ENCODE results near the gene PARD3B.

Gene PARD3B

DNA sequence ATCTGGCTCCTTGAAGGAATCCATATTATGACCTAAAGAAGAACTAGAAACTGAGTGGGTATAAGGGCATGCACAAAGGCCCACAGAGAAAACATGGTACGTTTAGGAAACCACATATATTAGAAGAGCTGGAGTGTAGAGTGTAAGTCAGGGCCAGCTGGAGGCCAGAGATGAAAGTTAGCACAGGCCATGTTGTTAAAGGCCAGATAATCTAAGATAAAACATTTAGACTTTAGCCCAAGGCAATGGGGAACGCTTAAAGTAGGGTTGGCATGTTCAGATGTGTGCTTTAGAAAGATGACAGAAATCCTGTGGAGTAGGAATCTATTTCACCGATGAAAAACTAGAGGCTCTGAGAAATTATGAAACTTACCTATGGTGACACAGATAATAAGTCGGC is 907.9 kb downstream of the PARD3B start:
- Histone ChIP-seq H3K27me3 (replicated peaks; ENCODE audit: control insufficient read depth, insufficient read depth, low read length) (no peaks in the 10 kb centered on the region), H3K4me3 (replicated peaks; ENCODE audit: low read depth, low read length) (no peak overlapping the region), H3K36me3 (ENCODE audit: control insufficient read depth, insufficient read depth, low read length) (no peaks in the 10 kb centered on the region)
- no peak for DNase-seq (ENCODE audit: extremely low read depth, insufficient read length)
- TF ChIP-seq, protein P1, sequence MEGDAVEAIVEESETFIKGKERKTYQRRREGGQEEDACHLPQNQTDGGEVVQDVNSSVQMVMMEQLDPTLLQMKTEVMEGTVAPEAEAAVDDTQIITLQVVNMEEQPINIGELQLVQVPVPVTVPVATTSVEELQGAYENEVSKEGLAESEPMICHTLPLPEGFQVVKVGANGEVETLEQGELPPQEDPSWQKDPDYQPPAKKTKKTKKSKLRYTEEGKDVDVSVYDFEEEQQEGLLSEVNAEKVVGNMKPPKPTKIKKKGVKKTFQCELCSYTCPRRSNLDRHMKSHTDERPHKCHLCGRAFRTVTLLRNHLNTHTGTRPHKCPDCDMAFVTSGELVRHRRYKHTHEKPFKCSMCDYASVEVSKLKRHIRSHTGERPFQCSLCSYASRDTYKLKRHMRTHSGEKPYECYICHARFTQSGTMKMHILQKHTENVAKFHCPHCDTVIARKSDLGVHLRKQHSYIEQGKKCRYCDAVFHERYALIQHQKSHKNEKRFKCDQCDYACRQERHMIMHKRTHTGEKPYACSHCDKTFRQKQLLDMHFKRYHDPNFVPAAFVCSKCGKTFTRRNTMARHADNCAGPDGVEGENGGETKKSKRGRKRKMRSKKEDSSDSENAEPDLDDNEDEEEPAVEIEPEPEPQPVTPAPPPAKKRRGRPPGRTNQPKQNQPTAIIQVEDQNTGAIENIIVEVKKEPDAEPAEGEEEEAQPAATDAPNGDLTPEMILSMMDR (IDR thresholded peaks at IDR 0.05; ENCODE audit: insufficient read depth, low read length, poor library complexity, severe bottlenecking): no peak

DNA sequence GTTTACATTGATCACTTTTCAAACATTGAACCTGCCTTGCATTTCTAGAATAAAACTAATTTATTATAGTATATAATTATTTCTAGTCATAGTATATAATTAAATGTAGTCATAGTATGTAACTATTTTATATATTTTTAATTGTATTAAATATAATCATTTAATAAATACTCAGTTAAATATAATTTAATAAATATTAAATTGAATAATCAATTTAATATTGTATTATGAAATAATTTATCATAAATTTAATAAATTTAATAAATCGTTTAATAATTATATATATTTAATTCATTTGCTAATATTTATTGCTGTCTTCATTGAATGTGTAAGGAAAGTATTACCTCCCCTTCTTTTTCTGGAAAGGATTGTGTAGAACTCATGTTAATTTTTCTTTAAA is 911.4 kb downstream of the PARD3B start:
- TF ChIP-seq, protein P1 (IDR thresholded peaks at IDR 0.05; ENCODE audit: insufficient read depth, low read length, poor library complexity, severe bottlenecking): no peak
- Histone ChIP-seq H3K27me3 (replicated peaks; ENCODE audit: control insufficient read depth, insufficient read depth, low read length) (no peaks in the 10 kb centered on the region; the same call in 1 of the 2 replicates), H3K4me3 (replicated peaks; ENCODE audit: low read depth, low read length) (no peak overlapping the region), H3K36me3 (ENCODE audit: control insufficient read depth, insufficient read depth, low read length) (no peaks in the 10 kb centered on the region)
- no peak for DNase-seq (ENCODE audit: extremely low read depth, insufficient read length)

DNA sequence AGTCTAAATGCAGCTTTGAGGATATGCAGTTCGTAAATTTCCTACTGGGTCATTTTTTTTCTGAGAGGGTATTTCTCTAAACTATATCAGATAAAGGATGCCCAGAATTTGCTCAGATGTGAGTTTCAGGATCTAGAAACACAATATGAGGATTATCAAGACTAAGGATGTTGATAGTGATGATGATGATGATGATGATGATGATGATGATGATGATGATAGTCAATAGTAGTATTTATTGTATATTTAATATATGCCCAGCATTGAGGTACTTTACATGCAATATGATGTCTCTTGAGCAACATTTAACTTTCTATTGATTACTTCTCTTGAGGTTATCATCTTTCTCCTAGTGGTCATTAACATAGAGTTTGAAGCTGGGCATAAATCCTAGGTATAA is 914.9 kb downstream of the PARD3B start:
- no peaks in the 10 kb centered on the region for H3K36me3 ChIP-seq (ENCODE audit: control insufficient read depth, insufficient read depth, low read length)
- no peak overlapping the region for H3K4me3 ChIP-seq (replicated peaks; ENCODE audit: low read depth, low read length)
- no peaks in the 10 kb centered on the region; the same call in 1 of the 2 replicates for H3K27me3 ChIP-seq (replicated peaks; ENCODE audit: control insufficient read depth, insufficient read depth, low read length)
- DNase-seq (ENCODE audit: extremely low read depth, insufficient read length): no peak
- TF ChIP-seq, protein P1 (IDR thresholded peaks at IDR 0.05; ENCODE audit: insufficient read depth, low read length, poor library complexity, severe bottlenecking): no peak

DNA sequence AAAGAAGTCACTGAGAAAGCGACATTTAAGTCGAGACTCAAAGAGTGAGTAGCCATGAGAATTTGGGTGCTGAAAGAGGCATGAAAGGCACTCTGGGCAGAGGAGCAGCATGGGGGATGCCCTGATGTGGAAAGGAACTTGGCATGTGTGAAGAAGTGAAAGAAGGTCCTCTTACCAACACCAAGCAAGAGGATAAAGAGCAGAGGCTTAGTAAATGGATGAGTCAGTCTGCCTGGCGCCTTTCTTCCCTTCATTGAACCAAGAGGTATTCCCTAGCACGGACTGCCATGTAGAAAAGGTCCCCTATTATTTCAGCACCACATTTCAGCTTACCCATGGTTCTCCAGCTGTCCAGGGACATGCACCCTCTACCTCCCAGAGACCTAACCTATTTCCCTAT is 915.9 kb downstream of the PARD3B start:
- TF ChIP-seq, protein P1 (IDR thresholded peaks at IDR 0.05; ENCODE audit: insufficient read depth, low read length, poor library complexity, severe bottlenecking): no peak
- no peak for DNase-seq (ENCODE audit: extremely low read depth, insufficient read length)
- Histone ChIP-seq H3K4me3 (replicated peaks; ENCODE audit: low read depth, low read length) (no peak overlapping the region), H3K27me3 (replicated peaks; ENCODE audit: control insufficient read depth, insufficient read depth, low read length) (no peaks in the 10 kb centered on the region; the same call in 1 of the 2 replicates), H3K36me3 (ENCODE audit: control insufficient read depth, insufficient read depth, low read length) (no peaks in the 10 kb centered on the region)

DNA sequence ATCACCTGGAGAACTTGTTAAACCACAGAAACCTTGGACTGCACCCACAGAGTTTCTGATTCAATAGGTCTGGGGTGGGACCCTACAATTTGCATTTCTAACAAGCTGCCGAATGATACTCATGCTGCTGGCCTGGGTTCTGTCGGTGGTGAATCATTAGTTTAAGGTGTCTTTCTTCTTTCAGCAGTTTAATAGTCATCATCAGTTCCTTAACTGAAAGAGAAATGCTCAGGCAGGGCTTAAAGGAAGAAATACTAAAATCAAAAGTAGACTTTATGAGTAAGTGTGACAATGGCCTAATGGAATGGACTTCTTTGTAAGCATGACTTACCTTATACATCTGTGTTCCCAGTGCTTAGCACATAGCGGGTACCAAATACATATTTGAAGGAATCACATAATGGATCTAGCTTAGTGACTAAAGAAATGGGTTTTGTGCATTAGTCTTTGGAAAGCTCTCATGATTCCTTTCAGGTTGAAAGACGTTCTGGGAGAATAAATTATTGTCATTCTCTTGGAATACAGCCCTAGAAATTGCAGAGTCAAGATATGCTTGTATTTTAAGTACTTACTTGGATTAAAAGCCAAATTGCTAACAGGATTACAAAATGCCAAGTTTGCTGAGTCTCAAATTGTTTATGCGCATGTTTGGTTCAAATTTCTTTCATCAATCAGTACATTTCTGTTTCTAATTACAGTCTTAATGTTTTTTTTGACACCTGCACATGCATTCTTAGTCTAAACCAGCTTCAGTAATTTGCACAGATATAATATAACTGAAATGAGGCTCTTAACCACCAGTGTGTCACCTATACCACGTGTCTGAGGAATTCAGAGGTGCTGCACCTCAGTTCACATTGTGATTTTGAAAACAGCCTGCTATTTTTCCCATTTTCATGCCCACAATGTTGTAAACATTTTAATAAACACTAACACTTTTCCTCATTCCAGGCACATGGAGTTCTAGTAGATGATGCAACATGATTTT is 916.7 kb downstream of the PARD3B start:
- Histone ChIP-seq H3K4me3 (replicated peaks; ENCODE audit: low read depth, low read length) (no peak overlapping the region), H3K36me3 (ENCODE audit: control insufficient read depth, insufficient read depth, low read length) (no peaks in the 10 kb centered on the region), H3K27me3 (replicated peaks; ENCODE audit: control insufficient read depth, insufficient read depth, low read length) (no peaks in the 10 kb centered on the region; the same call in 1 of the 2 replicates)
- DNase-seq (ENCODE audit: extremely low read depth, insufficient read length): no peak
- TF ChIP-seq, protein P1 (IDR thresholded peaks at IDR 0.05; ENCODE audit: insufficient read depth, low read length, poor library complexity, severe bottlenecking): no peak
